Spleen (tissue), 11 donors: ENCODE data around the gene KCNJ3. TPM values are rescaled to one million over a fixed set of nuclear protein-coding genes. Genes with fewer than 3 reads are reported as not detected.

Experiments used
- DNase-seq: peaks from one replicate; pipeline ENCODE4 v3.0.0-alpha.2; 2020
- H3K27ac ChIP-seq, 8 donors: fragments of 200-600 bp; sonication (generic) in 7 of 8; 1 replicate in 4 of 8; 2 replicates in 4 of 8; pipeline versions ENCODE4 v1.5.0 to v1.8.0; 2016 to 2021; ENCODE audit warnings: inconsistent platforms in 4 of 8, mild to moderate bottlenecking in 4 of 8, moderate library complexity in 1 of 8
- H3K27me3 ChIP-seq, 7 donors: fragments of 200-600 bp; sonication (generic) in 6 of 7; replicated peaks in 1 of 7; 1 replicate in 4 of 7; 2 replicates in 3 of 7; pipeline versions ENCODE4 v1.5.0 to v1.8.0; 2016 to 2021; ENCODE audit warnings: inconsistent platforms in 3 of 7, mild to moderate bottlenecking in 1 of 7
- H3K36me3 ChIP-seq, 6 donors: fragments of 200-600 bp; sonication (generic) in 5 of 6; 1 replicate in 4 of 6; 2 replicates in 2 of 6; pipeline versions ENCODE4 v1.5.0 to v1.8.0; 2016 to 2021; ENCODE audit warnings: inconsistent platforms in 2 of 6
- H3K4me1 ChIP-seq, 6 donors: fragments of 200-600 bp; sonication (generic) in 5 of 6; 1 replicate in 3 of 6; 2 replicates in 3 of 6; pipeline versions ENCODE4 v1.5.0 to v1.8.0; 2016 to 2021; ENCODE audit warnings: inconsistent platforms in 3 of 6
- H3K4me3 ChIP-seq, 8 donors: fragments of 200-600 bp; sonication (generic) in 7 of 8; 1 replicate in 4 of 8; 2 replicates in 4 of 8; pipeline versions ENCODE4 v1.5.0 to v1.8.0; 2016 to 2021; ENCODE audit warnings: inconsistent platforms in 4 of 8, mild to moderate bottlenecking in 4 of 8, moderate library complexity in 2 of 8
- H3K9me3 ChIP-seq, 8 donors: fragments of 200-600 bp; sonication (generic) in 7 of 8; 1 replicate in 4 of 8; 2 replicates in 4 of 8; pipeline versions ENCODE4 v1.5.0 to v1.8.0; 2016 to 2021; ENCODE audit warnings: inconsistent platforms in 4 of 8
- POLR2A ChIP-seq, 3 donors: fragments of 450-650 bp; IDR thresholded peaks; one replicate each; pipeline ENCODE4 v1.5.1; 2017; ENCODE audit warnings: antibody characterized with exemption in 3 of 3, mild to moderate bottlenecking in 1 of 3
- POLR2AphosphoS5 ChIP-seq, 3 donors: sonication (generic); formaldehyde crosslinking; IDR thresholded peaks; one replicate each; pipeline ENCODE4 v1.5.1; 2017; ENCODE audit warnings: antibody characterized with exemption in 3 of 3
- WGBS, 5 donors: extraction: QIAGEN DNeasy Blood & Tissue Kit in 3 of 5; methylation state at CpG; one replicate each; pipeline versions ENCODE4 v1.1.5 to v1.1.7; 2013 to 2018; 5-methylcytosine and 5-hydroxymethylcytosine counted together
- intact Hi-C: fragments of 100-400 bp; cut with DNase I; formaldehyde crosslinking; loops from one replicate; pipeline ENCODE4 v1.15.0; 2023; ENCODE audit warnings: low total_unique reads
- polyA plus RNA-seq, 3 donors: library from polyadenylated mRNA; stranded (reverse); fragments of 200-250 nt; gene quantifications; one replicate each; pipeline ENCODE4 v1.2.1, GENCODE V29; 2013
- total RNA-seq, 7 donors: library from RNA; depleted of rRNA in 3 of 7; stranded (reverse); fragments of >200 nt in 3 of 7; fragmentation: NEBNext Ultra II Directional in 4 of 7; extraction: Animal tissue kit (Norgen Biotek cat#: 25700) in 4 of 7; gene quantifications; one replicate each; pipeline versions ENCODE4 v1.1.0 to v1.2.1, GENCODE V29; 2016 to 2021
- TF ChIP-seq, protein P1 (sequence below), 11 experiments: fragments of 200-600 bp in 7 of 11; fragments of 450-650 bp in 4 of 11; sonication (generic) in 4 of 11; IDR thresholded peaks in 8 of 11; conservative IDR thresholded peaks in 3 of 11; 1 replicate in 7 of 11; 2 replicates in 4 of 11; pipeline versions ENCODE4 v1.4.0 to v1.8.0; 2016 to 2021; ENCODE audit warnings: antibody characterized with exemption in 11 of 11, inconsistent platforms in 4 of 11, mild to moderate bottlenecking in 1 of 11
- donor health status: healthy with polysubstance abuse.
- donor health status: DM: no; HTN: no; CAD: no; lungs with moderate emphysema.
- donor health status: DM: no; HTN: no; CAD: no.
- donor health status: Bipolar disorder and iron deficiency.
- donor health status: healthy.
- donor health status: DM: no; HTN: no; CAD: no.
- donor health status: DM: yes; HTN: yes; CAD: no.

Gene KCNJ3
- total and polyA plus RNA-seq, 10 donors = 0.12 to 2.4 (median 0.98) TPM

DNA sequence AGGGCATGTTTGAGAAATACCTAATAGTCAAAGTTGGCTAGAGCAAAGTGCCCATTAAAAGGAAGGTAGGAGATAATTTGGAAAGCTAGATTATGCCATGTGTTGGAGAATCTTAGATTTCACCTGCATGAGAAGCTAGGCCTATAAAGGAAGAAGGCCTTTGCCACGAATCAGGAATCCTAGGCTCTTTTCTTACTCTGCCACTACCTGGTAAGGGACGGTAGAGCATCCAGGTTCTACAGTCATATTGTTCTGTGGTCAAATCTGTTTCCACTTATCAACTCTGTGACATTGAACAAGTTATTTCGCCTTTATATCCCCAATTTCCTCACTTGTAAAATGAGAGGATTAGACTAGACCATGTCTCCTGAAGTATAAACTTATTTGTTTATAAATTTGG lies 3.6 kb upstream of the KCNJ3 start:
- DNase-seq = no peak
- Histone ChIP-seq H3K27me3 (peaks cover 0 to 39% (median 28%) of the 10 kb centered on the region in 7 donors), H3K27ac (no peak overlapping the region), H3K9me3 (no peaks in the 10 kb centered on the region), H3K4me1 (peaks cover 0 to 22% (median 9%) of the 10 kb centered on the region in 6 donors), H3K36me3 (no peaks in the 10 kb centered on the region), H3K4me3 (no peak overlapping the region)
- WGBS, 5 donors = 71 to 85% (median 82%) methylated on average over 3 of the region's 3 CpGs
- intact Hi-C loops = no loop called here
- TF ChIP-seq POLR2A (IDR thresholded peaks at IDR 0.05) (no peak), POLR2AphosphoS5 (IDR thresholded peaks at IDR 0.05) (no peak)
- TF ChIP-seq, protein P1, sequence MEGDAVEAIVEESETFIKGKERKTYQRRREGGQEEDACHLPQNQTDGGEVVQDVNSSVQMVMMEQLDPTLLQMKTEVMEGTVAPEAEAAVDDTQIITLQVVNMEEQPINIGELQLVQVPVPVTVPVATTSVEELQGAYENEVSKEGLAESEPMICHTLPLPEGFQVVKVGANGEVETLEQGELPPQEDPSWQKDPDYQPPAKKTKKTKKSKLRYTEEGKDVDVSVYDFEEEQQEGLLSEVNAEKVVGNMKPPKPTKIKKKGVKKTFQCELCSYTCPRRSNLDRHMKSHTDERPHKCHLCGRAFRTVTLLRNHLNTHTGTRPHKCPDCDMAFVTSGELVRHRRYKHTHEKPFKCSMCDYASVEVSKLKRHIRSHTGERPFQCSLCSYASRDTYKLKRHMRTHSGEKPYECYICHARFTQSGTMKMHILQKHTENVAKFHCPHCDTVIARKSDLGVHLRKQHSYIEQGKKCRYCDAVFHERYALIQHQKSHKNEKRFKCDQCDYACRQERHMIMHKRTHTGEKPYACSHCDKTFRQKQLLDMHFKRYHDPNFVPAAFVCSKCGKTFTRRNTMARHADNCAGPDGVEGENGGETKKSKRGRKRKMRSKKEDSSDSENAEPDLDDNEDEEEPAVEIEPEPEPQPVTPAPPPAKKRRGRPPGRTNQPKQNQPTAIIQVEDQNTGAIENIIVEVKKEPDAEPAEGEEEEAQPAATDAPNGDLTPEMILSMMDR (IDR thresholded peaks at IDR 0.05 in 8 of 11, conservative IDR thresholded peaks at IDR 0.05 in 3 of 11) = no peak

DNA sequence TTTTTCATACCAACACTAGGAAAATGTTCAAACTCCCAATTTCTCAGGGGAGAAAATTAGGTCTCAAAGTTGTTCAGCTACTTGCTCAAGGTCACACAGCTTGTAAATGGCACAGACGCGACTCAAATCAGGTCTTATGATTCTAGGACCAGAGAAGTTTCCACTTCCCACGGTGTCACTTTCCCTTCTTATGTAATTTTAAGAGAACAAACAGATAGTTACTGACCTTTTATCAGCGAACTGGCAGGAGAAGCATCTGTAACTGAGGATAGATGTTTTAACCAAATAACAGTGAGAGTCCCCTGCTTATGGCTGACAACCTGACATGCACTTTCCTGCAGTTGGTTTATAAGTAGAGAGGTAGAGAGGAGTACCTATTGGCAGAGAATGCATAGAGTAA lies 2.1 kb upstream of the KCNJ3 start:
- 71 to 81% (median 77%) methylated on average over 4 of the region's 4 CpGs for WGBS, 5 donors
- TF ChIP-seq, protein P1 (IDR thresholded peaks at IDR 0.05 in 8 of 11, conservative IDR thresholded peaks at IDR 0.05 in 3 of 11) = no peak
- TF ChIP-seq POLR2AphosphoS5 (IDR thresholded peaks at IDR 0.05) = no peak
- no peak for TF ChIP-seq POLR2A (IDR thresholded peaks at IDR 0.05)
- H3K4me3 ChIP-seq = no peak overlapping the region

DNA sequence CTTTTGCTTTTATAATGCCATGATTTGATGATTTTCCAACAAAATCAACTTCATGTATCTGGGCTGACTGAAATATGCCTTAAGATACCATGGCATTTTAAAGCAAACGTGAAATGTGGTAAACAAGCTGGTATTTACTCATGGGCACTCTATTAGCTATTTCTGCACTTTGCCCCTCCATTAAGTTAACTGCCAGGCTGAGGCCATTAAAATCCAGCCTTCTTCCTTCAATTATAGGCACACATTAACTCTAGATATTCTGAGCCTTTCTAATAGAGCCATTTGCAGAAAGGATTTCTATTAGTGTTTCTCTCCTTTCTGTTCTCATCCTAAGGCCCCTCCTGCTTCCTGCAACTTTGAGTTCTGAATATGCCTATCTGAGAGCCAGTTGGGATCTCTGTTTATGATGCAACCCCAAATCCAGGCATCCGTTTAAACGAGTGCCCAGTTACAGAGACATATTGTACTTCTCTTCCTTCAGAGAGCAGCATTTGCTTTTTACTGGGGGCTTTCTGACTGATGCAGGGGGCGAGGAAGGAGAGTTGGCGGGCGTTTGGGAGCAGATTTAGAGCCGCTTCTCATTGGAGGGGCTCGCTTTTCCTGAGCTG lies 1.6 kb upstream of the KCNJ3 start:
- Histone ChIP-seq H3K4me3 (peak overlapping the region in 6 of 8 donors; percentile 23 to 66 (median 38)), H3K36me3 (no peaks in the 10 kb centered on the region), H3K9me3 (no peaks in the 10 kb centered on the region), H3K27ac (no peak overlapping the region), H3K4me1 (peaks cover 0 to 22% (median 9%) of the 10 kb centered on the region in 6 donors), H3K27me3 (peaks cover 0 to 39% (median 28%) of the 10 kb centered on the region in 7 donors)
- no peak for DNase-seq
- TF ChIP-seq POLR2AphosphoS5 (IDR thresholded peaks at IDR 0.05) (no peak), POLR2A (IDR thresholded peaks at IDR 0.05) (no peak)
- TF ChIP-seq, protein P1 (IDR thresholded peaks at IDR 0.05 in 8 of 11, conservative IDR thresholded peaks at IDR 0.05 in 3 of 11) = no peak
- WGBS, 5 donors = 24 to 32% (median 30%) methylated on average over 8 of the region's 8 CpGs
- intact Hi-C loops = no loop called here

More for the DNA sequence above, 2.1 kb upstream of the KCNJ3 start:
- Histone ChIP-seq H3K27me3 (peaks cover 0 to 39% (median 28%) of the 10 kb centered on the region in 7 donors), H3K36me3 (no peaks in the 10 kb centered on the region), H3K4me1 (peaks cover 0 to 22% (median 9%) of the 10 kb centered on the region in 6 donors), H3K27ac (no peak overlapping the region), H3K9me3 (no peaks in the 10 kb centered on the region)
- intact Hi-C loops = no loop called here
- no peak for DNase-seq

DNA sequence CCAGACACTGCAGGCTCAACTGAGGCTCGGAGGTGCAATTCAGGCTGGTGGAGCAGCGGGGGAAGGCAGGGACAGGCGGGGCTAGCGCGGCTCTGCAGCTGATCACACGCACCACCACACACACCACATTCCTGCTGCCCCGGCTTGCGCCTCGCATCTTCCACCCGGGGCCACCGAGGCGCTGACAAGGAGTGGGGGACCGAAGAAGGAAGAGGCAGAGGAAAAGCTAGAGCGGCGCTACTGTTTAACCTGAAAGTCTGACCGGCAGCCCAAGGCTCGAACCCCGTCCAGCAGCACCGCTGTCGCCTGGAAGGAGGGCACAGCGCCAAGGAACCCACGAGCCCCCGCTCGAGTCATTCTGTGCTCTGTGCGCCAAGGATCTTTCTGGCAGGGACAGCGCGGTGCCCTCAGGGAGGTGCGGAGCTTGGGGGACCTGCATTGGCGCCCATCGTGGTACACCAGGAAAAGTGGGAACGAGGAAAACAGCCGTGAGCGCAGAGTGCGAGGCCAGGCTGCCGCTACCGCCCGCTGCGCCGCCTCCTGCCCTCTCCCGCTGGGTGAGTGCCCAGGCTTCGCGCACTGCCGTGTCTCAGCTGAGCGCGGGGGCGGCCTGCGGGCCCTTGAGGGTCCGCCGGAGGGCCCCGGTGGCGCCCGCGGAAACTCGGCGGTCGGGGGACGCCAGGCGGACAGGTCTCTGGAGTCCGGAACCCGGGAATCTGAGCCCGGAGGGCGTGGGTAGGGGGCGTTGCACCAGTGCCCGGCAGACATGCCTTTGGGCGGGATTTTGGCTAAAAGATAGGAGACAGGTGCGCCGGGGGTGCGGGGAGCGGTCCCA lies 860 bp upstream of the KCNJ3 start:
- intact Hi-C loops = no loop called here
- WGBS, 5 donors = 1 to 4% (median 2%) methylated on average over 51 to 69 of the region's 69 CpGs
- no peak for TF ChIP-seq POLR2A (IDR thresholded peaks at IDR 0.05)
- TF ChIP-seq POLR2AphosphoS5 (IDR thresholded peaks at IDR 0.05) = no peak
- TF ChIP-seq, protein P1 (IDR thresholded peaks at IDR 0.05 in 8 of 11, conservative IDR thresholded peaks at IDR 0.05 in 3 of 11) = no peak
- Histone ChIP-seq H3K9me3 (no peaks in the 10 kb centered on the region), H3K4me1 (peaks cover 0 to 22% (median 9%) of the 10 kb centered on the region in 6 donors), H3K27ac (no peak overlapping the region), H3K4me3 (peak overlapping the region; percentile 11 to 66 (median 36)), H3K27me3 (peaks cover 0 to 39% (median 28%) of the 10 kb centered on the region in 7 donors), H3K36me3 (no peaks in the 10 kb centered on the region)
- peak; percentile 71 for DNase-seq
